GM19397 (cell line): ENCODE data around the gene CAPN15.
"Not testable (repeated sequence)": the region's sequence is repeated elsewhere in the genome, so short reads cannot be mapped to it uniquely, and the experiment has no call there.

ENCODE experiments used
- ATAC-seq: cut with Tn5 transposase; IDR thresholded peaks from one replicate; pipeline ENCODE4 v1.9.1; 2021; ENCODE audit warnings: mild to moderate bottlenecking, moderate library complexity; ENCODE audit not compliant: unreplicated experiment

The CAPN15 gene

GRCh38 chr16:589658-590187, 62.2 kb downstream of the CAPN15 start, which contains the start of gene RAB40C:
Gene RAB40C, plus strand, starts transcription at chr16:590066. Its CDS starts 226 bp downstream, at chr16:590292.
- peak; percentile 72 for ATAC-seq

GRCh38 chr16:590188-590814, 62.8 kb downstream of the CAPN15 start:
- ATAC-seq = no peak

GRCh38 chr16:590815-591200, 63.3 kb downstream of the CAPN15 start:
- ATAC-seq = no peak

GRCh38 chr16:591231-591630, 63.7 kb downstream of the CAPN15 start:
- no peak for ATAC-seq

GRCh38 chr16:591892-592517, 64.5 kb downstream of the CAPN15 start:
- no peak for ATAC-seq

GRCh38 chr16:592518-593306, 65.2 kb downstream of the CAPN15 start:
- no peak for ATAC-seq

- ATAC-seq = no peak
Observed at GRCh38 chr16:593406-593805, 65.9 kb downstream of the CAPN15 start.

- no peak for ATAC-seq
Observed at GRCh38 chr16:593807-594206, 66.3 kb downstream of the CAPN15 start.

GRCh38 chr16:595094-595528, 67.6 kb downstream of the CAPN15 start:
- no peak for ATAC-seq

GRCh38 chr16:595942-596735, 68.6 kb downstream of the CAPN15 start:
- no peak for ATAC-seq

GRCh38 chr16:596736-597060, 69.2 kb downstream of the CAPN15 start:
- no peak for ATAC-seq

GRCh38 chr16:597655-598054, 70.1 kb downstream of the CAPN15 start:
- not testable (repeated sequence) for ATAC-seq

- no peak for ATAC-seq
Observed at GRCh38 chr16:598823-599739, 71.6 kb downstream of the CAPN15 start.

GRCh38 chr16:600781-601180, 73.3 kb downstream of the CAPN15 start:
- no peak for ATAC-seq

- no peak for ATAC-seq
Observed at GRCh38 chr16:603933-604332, 76.4 kb downstream of the CAPN15 start.
